Gastroesophageal sphincter (tissue), 3 donors: ENCODE data around the gene HDAC4.

Experiments used
- EP300 ChIP-seq: sonication (generic); formaldehyde crosslinking; IDR thresholded peaks from one replicate; pipeline ENCODE4 v1.6.1; 2017; ENCODE audit warnings: antibody characterized with exemption, mild to moderate bottlenecking
- POLR2A ChIP-seq, 2 donors: fragments of 450-650 bp; IDR thresholded peaks; one replicate each; pipeline ENCODE4 v1.6.1; 2017; ENCODE audit warnings: antibody characterized with exemption in 2 of 2, mild to moderate bottlenecking in 2 of 2, moderate library complexity in 1 of 2
- POLR2AphosphoS5 ChIP-seq: sonication (generic); formaldehyde crosslinking; IDR thresholded peaks from one replicate; pipeline ENCODE4 v1.6.1; 2017; ENCODE audit warnings: antibody characterized with exemption
- TF ChIP-seq, protein P1 (sequence below), 4 experiments: fragments of 200-600 bp in 2 of 4; fragments of 450-650 bp in 2 of 4; sonication (generic) in 1 of 4; IDR thresholded peaks; one replicate each; pipeline ENCODE4 v1.5.1; 2017 to 2019; ENCODE audit warnings: antibody characterized with exemption in 4 of 4, mild to moderate bottlenecking in 2 of 4, moderate library complexity in 2 of 4

DNA sequence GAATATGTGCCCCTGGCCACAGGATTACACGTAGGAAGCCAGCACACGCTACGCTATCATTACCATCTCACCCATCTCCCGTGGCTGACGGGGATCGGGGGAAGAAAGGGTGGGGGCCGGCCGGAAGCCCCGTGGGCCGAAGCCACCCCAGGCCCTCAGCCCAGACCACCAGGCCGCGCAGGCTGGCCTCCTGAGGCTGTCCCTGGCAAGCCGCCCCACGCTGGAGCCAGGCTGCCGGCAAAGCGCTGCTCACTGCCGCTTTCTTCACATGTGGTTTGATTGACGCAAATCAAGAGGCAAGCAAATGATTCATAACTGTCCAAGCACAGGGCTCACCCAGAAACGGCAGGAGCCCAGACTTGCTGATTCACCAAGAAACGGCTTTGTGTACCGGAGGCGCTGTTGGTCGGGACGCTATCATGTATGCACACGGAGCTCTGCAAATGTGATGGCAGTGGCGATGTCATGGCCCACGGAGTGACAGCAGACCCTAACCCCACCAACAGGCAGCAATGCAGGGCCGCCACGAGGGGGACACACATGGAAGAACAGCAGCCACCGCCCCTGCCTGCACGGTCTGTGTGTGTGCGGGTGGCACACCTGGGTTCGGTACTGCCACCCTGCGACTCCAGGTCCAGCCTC, 125.7 kb downstream of the HDAC4 start:
- TF ChIP-seq, protein P1, sequence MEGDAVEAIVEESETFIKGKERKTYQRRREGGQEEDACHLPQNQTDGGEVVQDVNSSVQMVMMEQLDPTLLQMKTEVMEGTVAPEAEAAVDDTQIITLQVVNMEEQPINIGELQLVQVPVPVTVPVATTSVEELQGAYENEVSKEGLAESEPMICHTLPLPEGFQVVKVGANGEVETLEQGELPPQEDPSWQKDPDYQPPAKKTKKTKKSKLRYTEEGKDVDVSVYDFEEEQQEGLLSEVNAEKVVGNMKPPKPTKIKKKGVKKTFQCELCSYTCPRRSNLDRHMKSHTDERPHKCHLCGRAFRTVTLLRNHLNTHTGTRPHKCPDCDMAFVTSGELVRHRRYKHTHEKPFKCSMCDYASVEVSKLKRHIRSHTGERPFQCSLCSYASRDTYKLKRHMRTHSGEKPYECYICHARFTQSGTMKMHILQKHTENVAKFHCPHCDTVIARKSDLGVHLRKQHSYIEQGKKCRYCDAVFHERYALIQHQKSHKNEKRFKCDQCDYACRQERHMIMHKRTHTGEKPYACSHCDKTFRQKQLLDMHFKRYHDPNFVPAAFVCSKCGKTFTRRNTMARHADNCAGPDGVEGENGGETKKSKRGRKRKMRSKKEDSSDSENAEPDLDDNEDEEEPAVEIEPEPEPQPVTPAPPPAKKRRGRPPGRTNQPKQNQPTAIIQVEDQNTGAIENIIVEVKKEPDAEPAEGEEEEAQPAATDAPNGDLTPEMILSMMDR (IDR thresholded peaks at IDR 0.05), result peak in 1 of 4 experiments; percentile 9
- TF ChIP-seq POLR2A (IDR thresholded peaks at IDR 0.05) (no peak), EP300 (no peak), POLR2AphosphoS5 (peak; percentile 57)
